ENCODE results near the gene TAP2. TPM values are rescaled to one million over a fixed set of nuclear protein-coding genes. Genes with fewer than 3 reads are reported as not detected.
A peak's percentile ranks its signal among the peaks of the same experiment; 100 is the strongest.

The TAP2 gene
- total RNA-seq, 1 experiment from 2014 or later = 8.9 TPM

DNA sequence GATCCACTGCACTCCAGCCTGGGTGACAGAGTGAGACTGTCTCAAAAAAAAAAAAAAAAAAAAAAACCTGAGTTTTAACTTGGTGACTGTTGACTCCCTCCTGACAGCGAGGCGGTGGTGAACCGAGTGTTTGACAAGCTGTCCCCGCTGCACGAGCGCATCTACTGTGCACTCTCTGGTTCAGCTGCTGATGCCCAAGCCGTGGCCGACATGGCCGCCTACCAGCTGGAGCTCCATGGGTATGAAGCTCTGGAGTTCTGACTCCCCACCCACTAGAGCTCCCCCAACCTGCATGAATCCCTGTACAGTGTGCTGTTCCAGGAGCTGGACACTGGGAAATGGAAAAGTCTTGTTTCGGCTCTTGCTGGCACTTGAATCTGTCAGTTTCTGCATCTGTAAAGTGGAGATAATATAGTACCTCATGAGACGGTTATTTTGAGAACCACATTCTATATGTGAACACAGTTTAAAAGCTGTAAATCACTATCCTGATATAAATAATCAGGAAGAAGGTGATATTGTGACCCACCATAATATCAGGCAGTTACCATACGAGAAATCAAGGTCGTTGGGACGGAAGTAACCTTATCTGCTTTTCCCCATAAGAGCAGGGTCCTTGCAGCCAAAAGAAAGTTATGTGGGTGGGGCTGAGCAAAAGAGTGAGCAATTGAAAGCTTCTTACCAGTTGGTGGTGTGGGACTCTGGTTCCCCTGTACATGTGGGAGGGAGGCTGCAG lies 18.8 kb upstream of the TAP2 start:
- no peak for DNase-seq (ENCODE audit: low read depth)
- in situ Hi-C loops (cut with HindIII; ENCODE audit: low pct_unique_long_range_greater_than_20kb, low sequenced_read_pairs) = no loop called here

DNA sequence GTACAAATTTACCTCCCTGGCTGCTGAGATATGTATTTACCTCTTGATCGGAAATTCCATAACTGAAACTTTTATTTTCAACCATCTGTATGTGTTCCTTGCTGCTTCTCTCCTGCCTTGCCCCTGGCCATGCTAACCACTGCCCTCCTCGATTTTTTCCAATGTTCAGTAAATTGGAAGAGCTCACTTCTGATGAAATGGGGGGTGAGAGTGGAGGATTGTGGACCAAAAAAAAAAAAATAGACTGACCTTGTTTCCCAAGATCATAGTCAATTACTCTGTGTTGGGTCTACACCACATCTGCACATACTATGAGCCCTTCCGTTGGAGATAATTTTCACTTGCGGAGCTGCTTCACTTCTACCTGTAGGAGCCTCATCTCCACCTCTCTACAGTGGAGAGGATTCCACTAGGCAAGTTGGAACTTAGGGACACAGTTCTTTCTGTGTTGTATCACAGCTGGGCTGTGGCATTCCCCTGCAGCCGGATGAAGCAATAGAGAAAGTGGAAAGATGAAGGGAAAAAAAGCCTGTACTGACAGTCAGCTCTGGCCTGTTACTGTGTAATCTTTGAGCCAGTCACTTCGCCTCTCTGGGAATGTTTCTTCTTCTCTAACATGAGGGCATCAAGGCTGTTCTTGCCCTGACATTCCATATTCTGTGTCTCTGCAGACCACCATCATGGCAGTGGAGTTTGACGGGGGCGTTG lies 17.1 kb upstream of the TAP2 start:
- in situ Hi-C loops (cut with HindIII; ENCODE audit: low pct_unique_long_range_greater_than_20kb, low sequenced_read_pairs) = no loop called here
- DNase-seq (ENCODE audit: low read depth) = no peak

DNA sequence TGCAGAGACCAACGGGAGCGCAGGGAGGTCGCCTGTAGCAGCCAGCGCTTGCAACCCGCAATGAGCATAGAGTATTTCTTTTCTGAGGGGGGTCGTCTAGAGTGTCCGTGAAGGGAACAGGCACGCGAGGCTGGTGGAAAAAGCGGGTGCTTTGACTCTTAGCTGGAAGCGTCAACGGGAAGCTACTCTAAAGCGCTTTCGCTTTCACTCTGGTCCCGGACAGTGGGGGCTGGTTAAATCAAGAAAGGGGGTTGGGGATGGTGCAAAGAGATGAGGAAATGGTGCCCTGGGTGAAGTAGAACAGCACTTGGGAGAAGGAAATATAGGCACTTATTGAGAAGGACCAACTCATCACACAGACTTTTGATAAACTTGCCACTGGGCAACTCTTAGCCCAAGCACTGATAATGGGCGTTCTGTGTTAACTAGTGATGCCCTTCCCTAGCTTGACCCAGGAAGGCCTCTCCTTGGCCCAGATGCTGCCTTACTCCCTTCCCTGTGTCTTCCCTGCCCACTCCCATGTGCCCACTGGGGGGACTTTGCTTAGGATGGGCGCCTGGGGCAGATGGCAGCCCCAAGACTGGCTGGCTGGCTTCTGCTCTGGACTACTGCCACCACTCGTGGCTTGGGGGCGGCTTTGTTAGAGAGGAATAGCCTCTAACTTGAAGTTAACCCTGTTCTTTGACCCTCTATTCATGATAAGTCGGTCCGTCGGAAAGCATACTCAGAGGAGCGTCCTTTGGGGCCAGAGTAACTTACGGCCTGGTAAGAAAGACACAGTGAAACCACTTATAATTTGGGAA lies 16.0 kb upstream of the TAP2 start:
- DNase-seq (ENCODE audit: low read depth) = no peak
- in situ Hi-C loops (cut with HindIII; ENCODE audit: low pct_unique_long_range_greater_than_20kb, low sequenced_read_pairs) = no loop called here

DNA sequence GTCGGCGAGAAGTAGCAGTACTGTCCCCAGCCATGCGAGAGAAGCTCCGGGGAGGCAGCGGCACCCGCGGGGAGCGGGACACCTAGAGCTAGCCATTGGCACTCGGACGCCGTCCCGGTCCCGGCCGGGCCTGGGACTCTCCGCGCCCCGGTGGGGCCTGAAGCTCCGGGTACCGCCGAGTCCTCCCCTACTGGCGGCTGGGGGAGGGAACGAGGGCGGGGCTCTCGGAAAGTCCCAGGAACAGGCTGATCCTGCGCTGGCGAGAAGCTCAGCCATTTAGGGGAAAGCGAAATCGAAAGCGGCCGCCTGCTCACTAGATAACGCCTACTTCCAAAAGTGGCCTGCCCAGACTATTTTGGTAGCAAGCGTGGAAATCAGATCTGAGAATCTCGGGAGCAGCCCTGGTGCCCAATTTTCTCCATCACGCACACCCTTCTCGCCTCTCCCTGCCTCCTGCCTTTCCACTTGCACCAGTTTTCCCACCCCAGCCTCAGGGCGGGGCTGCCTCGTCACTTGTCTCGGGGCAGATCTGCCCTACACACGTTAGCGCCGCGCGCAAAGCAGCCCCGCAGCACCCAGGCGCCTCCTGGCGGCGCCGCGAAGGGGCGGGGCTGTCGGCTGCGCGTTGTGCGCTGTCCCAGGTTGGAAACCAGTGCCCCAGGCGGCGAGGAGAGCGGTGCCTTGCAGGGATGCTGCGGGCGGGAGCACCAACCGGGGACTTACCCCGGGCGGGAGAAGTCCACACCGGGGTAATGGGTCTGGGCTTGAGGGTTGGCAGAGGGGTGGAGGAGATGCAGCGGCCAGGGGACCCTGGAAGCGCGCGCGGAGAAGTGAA lies 15.2 kb upstream of the TAP2 start, which contains the start of the genes PSMB9 and TAP1:
PSMB9 (plus strand) TSS at position 652 of the 835 bp plus-strand sequence; CDS start at position 690, 38 bp downstream.
TAP1 (minus strand) TSS at position 164 of the 835 bp plus-strand sequence; CDS start at position 96, 68 bp downstream.
- in situ Hi-C loops (cut with HindIII; ENCODE audit: low pct_unique_long_range_greater_than_20kb, low sequenced_read_pairs) = no loop called here
- peak; percentile 97 for DNase-seq (ENCODE audit: low read depth)

DNA sequence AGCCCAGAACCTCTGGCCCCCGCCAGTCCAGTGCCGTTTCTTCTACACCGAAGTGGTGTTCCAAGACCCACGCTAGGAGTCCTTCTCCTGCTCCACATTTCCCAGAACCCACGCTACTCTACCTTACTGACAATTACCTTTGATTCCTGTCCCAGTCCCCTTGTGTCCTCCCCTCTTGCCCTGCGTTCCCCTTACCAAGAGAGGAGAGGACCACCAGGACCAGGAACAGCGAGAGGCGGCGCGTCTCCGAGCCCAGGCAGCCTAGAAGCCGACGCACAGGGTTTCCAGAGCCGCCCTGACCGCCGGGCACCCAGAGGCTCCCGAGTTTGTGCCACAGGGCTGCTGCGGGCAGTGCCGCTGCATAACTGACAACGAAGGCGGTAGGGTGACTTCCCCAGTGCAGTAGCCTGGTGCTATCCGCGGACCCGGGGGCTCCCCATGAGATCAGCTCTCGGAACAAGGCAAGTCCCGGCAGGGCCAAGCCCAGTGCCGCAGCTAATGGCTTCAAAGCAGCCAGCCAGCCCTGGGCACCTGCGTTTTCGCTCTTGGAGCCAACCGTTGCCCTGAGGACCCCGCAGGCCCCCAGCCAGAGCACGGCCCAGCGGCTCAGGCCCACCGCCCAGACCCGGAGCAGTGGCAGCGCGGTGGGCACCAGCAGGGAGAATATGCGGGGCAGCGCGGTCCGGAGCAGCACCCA lies 14.5 kb upstream of the TAP2 start:
- DNase-seq (ENCODE audit: low read depth) = no peak
- in situ Hi-C loops (cut with HindIII; ENCODE audit: low pct_unique_long_range_greater_than_20kb, low sequenced_read_pairs) = no loop called here

- in situ Hi-C loops (cut with HindIII; ENCODE audit: low pct_unique_long_range_greater_than_20kb, low sequenced_read_pairs) = no loop called here
- no peak for DNase-seq (ENCODE audit: low read depth)
Observed at GRCh38 chr6:32852018-32852843, 13.7 kb upstream of the TAP2 start.

DNA sequence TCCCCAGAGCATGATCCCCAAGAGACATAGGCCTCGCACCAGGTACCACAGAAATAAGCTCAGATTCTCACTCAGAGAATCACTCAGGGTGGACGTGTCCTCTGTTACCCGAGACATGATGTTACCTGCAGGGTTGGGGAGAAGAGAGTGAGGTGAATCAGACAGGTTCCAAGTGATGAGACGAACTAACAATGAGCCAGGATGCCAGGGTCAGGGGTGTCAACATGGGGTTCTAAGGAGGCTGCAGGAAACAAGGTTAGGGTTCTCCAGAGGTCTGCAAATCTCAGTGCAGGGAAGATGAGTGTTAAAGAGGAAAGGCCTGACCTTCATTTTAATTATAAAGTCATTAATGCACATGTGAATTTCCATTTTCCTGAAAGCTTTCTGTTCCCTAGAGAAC lies 12.5 kb upstream of the TAP2 start:
- no peak for DNase-seq (ENCODE audit: low read depth)
- in situ Hi-C loops (cut with HindIII; ENCODE audit: low pct_unique_long_range_greater_than_20kb, low sequenced_read_pairs) = no loop called here

DNA sequence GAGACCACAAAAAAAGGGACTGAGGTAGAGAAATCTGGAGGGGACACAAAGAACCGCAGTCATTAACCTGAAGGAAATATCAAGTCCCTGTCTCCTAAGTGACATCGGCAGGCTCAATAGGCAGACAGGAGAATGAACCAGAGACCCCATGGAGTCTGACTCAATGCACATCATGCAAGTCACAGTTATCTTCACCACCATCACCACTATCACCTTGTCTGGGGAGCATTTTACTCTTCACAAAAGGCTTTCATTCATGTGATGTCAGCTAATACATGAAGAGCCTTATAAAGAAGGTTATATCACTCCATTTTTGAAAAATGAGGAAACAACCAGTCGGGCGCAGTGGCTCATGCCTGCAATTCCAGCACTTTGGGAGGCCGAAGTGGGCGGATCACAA lies 10.6 kb upstream of the TAP2 start:
- in situ Hi-C loops (cut with HindIII; ENCODE audit: low pct_unique_long_range_greater_than_20kb, low sequenced_read_pairs) = no loop called here
- DNase-seq (ENCODE audit: low read depth) = no peak

DNA sequence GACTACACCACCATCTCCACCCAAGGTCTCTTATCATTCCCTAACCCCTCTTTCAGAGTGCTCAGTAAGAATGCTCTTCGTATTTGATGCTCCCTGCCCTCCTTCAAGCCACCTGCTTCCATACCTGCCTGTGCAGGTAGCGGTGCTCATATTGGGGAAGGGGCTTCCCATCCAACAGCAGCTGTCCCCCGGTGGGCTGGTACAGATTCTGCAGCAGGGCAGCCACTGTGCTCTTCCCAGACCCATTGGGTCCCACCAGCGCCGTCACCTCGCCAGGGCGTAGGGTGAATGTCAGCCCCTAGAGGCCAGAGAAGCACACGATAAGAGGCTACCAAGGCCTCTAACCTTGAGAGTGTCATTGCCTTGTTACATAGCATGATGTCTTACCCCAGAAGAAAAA lies 9.3 kb upstream of the TAP2 start:
- in situ Hi-C loops (cut with HindIII; ENCODE audit: low pct_unique_long_range_greater_than_20kb, low sequenced_read_pairs) = no loop called here

GRCh38 chr6:32847004-32847403 lies 8.5 kb upstream of the TAP2 start:
- in situ Hi-C loops (cut with HindIII; ENCODE audit: low pct_unique_long_range_greater_than_20kb, low sequenced_read_pairs) = no loop called here

More for the DNA sequence above, 9.3 kb upstream of the TAP2 start:
- DNase-seq (ENCODE audit: low read depth) = no peak

GRCh38 chr6:32845384-32845884 lies 6.9 kb upstream of the TAP2 start:
- no peak for DNase-seq (ENCODE audit: low read depth)
- in situ Hi-C loops (cut with HindIII; ENCODE audit: low pct_unique_long_range_greater_than_20kb, low sequenced_read_pairs) = no loop called here

More at GRCh38 chr6:32847004-32847403, 8.5 kb upstream of the TAP2 start:
- no peak for DNase-seq (ENCODE audit: low read depth)

GRCh38 chr6:32844839-32845383 lies 6.4 kb upstream of the TAP2 start:
- in situ Hi-C loops (cut with HindIII; ENCODE audit: low pct_unique_long_range_greater_than_20kb, low sequenced_read_pairs) = no loop called here
- no peak for DNase-seq (ENCODE audit: low read depth)

- in situ Hi-C loops (cut with HindIII; ENCODE audit: low pct_unique_long_range_greater_than_20kb, low sequenced_read_pairs) = no loop called here
- peak; percentile 96 for DNase-seq (ENCODE audit: low read depth)
Observed at GRCh38 chr6:32843979-32844838, 5.7 kb upstream of the TAP2 start, which contains the start of gene PSMB8. Gene PSMB8, minus strand, starts transcription at chr6:32844047. Its CDS starts 51 bp downstream, at chr6:32843996.

GRCh38 chr6:32843331-32843978 lies 4.9 kb upstream of the TAP2 start:
- in situ Hi-C loops (cut with HindIII; ENCODE audit: low pct_unique_long_range_greater_than_20kb, low sequenced_read_pairs) = no loop called here

GRCh38 chr6:32842690-32843089 lies 4.2 kb upstream of the TAP2 start:
- in situ Hi-C loops (cut with HindIII; ENCODE audit: low pct_unique_long_range_greater_than_20kb, low sequenced_read_pairs) = no loop called here
- no peak for DNase-seq (ENCODE audit: low read depth)

More at GRCh38 chr6:32843331-32843978, 4.9 kb upstream of the TAP2 start:
- peak; percentile 32 for DNase-seq (ENCODE audit: low read depth)

Measured in Caki2 (cell line).